Thyroid gland (tissue), 4 donors: Measurements from ENCODE around the gene CHST14.

Experiments
- POLR2A ChIP-seq, 2 donors: fragments of 450-650 bp; IDR thresholded peaks; one replicate each; pipeline ENCODE4 v1.6.1; 2017; ENCODE audit warnings: antibody characterized with exemption in 2 of 2, mild to moderate bottlenecking in 2 of 2, moderate library complexity in 1 of 2
- TF ChIP-seq, protein P1 (sequence below), 6 experiments: fragments of 200-600 bp in 3 of 6; fragments of 450-650 bp in 3 of 6; sonication (generic) in 3 of 6; IDR thresholded peaks; one replicate each; pipeline ENCODE4 v1.5.1; 2016 to 2019; ENCODE audit warnings: antibody characterized with exemption in 6 of 6, mild to moderate bottlenecking in 2 of 6, inconsistent platforms in 1 of 6, moderate library complexity in 1 of 6

GRCh38 chr15:40510201-40510600 is 39.4 kb downstream of the CHST14 start:
- TF ChIP-seq, protein P1, sequence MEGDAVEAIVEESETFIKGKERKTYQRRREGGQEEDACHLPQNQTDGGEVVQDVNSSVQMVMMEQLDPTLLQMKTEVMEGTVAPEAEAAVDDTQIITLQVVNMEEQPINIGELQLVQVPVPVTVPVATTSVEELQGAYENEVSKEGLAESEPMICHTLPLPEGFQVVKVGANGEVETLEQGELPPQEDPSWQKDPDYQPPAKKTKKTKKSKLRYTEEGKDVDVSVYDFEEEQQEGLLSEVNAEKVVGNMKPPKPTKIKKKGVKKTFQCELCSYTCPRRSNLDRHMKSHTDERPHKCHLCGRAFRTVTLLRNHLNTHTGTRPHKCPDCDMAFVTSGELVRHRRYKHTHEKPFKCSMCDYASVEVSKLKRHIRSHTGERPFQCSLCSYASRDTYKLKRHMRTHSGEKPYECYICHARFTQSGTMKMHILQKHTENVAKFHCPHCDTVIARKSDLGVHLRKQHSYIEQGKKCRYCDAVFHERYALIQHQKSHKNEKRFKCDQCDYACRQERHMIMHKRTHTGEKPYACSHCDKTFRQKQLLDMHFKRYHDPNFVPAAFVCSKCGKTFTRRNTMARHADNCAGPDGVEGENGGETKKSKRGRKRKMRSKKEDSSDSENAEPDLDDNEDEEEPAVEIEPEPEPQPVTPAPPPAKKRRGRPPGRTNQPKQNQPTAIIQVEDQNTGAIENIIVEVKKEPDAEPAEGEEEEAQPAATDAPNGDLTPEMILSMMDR (IDR thresholded peaks at IDR 0.05), result no peak
- TF ChIP-seq POLR2A (IDR thresholded peaks at IDR 0.05), result no peak
